ENCODE data around the gene PIK3CD. TPM values are rescaled to one million over a fixed set of nuclear protein-coding genes. Genes with fewer than 3 reads are reported as not detected.

PIK3CD gene
- total and polyA plus RNA-seq, 8 donors, result 2.8 to 74.1 (median 5.4) TPM

DNA sequence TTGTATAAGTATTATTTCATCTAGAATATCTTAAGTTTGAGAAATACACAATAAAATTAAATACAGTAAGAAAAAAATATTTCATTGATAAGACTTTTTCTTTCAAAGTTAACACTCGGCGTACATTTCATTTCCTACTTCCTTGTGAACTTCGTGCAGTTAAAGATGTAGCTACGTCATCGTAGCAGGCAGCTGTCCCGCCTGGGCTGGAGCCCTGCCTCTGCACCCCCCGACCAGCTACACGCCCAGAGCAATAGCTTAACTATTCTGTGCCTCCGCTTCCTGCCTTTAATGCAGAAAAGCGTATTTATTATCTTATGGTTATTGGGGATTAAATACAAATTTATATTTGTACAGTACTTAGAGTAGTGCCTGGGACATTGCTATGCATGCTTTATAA lies 118.8 kb downstream of the PIK3CD start:
- intact Hi-C loops (cut with DNase I; ENCODE audit: low total_unique reads), result no loop called here
- no peak overlapping the region for H3K4me3 ChIP-seq
- TF ChIP-seq POLR2A (IDR thresholded peaks at IDR 0.05) (no peak), POLR2AphosphoS5 (IDR thresholded peaks at IDR 0.05) (no peak), EP300 (IDR thresholded peaks at IDR 0.05) (no peak)
- TF ChIP-seq, protein P1, sequence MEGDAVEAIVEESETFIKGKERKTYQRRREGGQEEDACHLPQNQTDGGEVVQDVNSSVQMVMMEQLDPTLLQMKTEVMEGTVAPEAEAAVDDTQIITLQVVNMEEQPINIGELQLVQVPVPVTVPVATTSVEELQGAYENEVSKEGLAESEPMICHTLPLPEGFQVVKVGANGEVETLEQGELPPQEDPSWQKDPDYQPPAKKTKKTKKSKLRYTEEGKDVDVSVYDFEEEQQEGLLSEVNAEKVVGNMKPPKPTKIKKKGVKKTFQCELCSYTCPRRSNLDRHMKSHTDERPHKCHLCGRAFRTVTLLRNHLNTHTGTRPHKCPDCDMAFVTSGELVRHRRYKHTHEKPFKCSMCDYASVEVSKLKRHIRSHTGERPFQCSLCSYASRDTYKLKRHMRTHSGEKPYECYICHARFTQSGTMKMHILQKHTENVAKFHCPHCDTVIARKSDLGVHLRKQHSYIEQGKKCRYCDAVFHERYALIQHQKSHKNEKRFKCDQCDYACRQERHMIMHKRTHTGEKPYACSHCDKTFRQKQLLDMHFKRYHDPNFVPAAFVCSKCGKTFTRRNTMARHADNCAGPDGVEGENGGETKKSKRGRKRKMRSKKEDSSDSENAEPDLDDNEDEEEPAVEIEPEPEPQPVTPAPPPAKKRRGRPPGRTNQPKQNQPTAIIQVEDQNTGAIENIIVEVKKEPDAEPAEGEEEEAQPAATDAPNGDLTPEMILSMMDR (IDR thresholded peaks at IDR 0.05), result no peak
- WGBS, 5 donors, result 26 to 45% (median 37%) methylated on average over 10 of the region's 10 CpGs
- peaks cover 8 to 28% (median 20%) of the 10 kb centered on the region in 4 donors for H3K36me3 ChIP-seq
- H3K9me3 ChIP-seq, result no peaks in the 10 kb centered on the region
- H3K27ac ChIP-seq, result peak overlapping the region in 2 of 5 donors; percentile 1 to 4
- peaks cover 0 to 22% (median 9%) of the 10 kb centered on the region in 4 donors for H3K4me1 ChIP-seq
- no peaks in the 10 kb centered on the region for H3K27me3 ChIP-seq
- DNase-seq, result peak; percentile 49 to 90

DNA sequence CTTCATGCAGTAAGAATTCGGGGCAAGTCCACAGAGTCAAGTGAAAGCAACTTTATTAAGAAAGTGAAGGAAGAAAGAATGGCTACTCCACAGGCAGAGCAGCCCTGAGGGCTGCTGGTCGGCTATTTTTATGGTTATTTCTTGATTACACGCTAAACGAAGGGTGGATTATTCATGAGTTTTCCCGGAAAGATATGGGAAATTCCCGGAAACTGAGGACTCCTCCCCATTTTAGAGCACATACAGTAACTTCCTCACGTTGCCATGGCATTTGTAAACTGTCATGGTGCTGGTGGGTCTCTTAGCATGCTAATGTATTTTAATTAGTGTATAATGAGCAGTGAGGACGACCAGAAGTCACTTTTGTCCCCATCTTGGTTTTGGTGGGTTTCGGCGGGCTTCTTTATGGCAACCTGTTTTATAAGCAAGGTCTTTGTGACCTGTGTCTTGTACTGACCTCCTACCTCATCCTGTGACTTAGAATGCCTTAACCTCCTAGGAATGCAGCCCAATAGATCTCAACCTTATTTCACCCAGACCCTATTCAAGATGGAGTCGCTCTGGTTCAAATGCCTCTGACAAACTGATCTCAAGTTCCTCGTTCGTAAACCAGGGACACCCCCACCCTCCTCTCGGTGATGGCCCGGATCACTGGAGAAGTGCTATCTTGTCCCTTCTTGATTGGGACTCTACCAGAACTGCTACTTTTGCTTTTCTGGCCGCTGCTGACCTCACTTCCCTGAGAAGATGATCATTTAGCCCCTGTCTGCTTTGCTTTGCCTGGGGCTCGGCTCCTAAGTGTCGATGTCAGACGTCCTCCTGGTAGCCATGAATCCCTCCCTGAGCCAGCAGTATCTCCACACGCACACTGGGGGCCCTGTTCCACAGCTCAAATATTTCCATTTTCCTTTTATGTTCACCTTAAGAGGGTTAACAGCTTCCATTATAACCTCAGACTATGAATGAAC lies 123.5 kb downstream of the PIK3CD start:
- Histone ChIP-seq H3K36me3 (peaks cover 8 to 28% (median 19%) of the 10 kb centered on the region in 4 donors), H3K4me1 (peaks cover 0 to 13% (median 5%) of the 10 kb centered on the region in 4 donors), H3K27ac (no peak overlapping the region), H3K27me3 (no peaks in the 10 kb centered on the region), H3K4me3 (no peak overlapping the region), H3K9me3 (no peaks in the 10 kb centered on the region)
- TF ChIP-seq POLR2A (IDR thresholded peaks at IDR 0.05) (no peak), POLR2AphosphoS5 (IDR thresholded peaks at IDR 0.05) (no peak), EP300 (IDR thresholded peaks at IDR 0.05) (no peak)
- TF ChIP-seq, protein P1 (IDR thresholded peaks at IDR 0.05), result no peak
- 89 to 94% (median 92%) methylated on average over 20 of the region's 20 CpGs for WGBS, 5 donors
- intact Hi-C loops (cut with DNase I; ENCODE audit: low total_unique reads), result no loop called here
- no peak for DNase-seq

DNA sequence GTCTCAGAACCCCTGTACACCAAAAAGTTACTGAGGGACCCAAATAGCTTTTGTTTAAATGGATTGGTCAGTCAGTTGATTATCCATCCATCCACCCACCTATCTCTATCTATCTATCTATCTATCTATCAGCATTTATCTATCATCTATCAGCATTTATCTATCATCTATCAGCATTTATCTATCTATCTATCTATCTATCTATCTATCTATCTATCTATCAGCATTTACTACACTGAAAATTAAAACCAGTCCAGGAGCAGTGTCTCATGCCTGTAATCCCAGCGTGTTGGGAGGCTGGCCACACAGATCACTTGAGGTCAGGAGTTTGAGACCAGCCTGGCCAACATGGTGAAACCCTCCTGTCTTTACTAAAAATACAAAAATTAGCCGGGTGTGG lies 125.2 kb downstream of the PIK3CD start:
- intact Hi-C loops (cut with DNase I; ENCODE audit: low total_unique reads), result no loop called here
- WGBS, 5 donors, result 94 to 98% (median 96%) methylated on average over 2 of the region's 2 CpGs
- H3K9me3 ChIP-seq, result no peaks in the 10 kb centered on the region

More for the DNA sequence above, 125.2 kb downstream of the PIK3CD start:
- no peak for TF ChIP-seq POLR2AphosphoS5 (IDR thresholded peaks at IDR 0.05)
- TF ChIP-seq, protein P1 (IDR thresholded peaks at IDR 0.05), result no peak
- no peak for TF ChIP-seq EP300 (IDR thresholded peaks at IDR 0.05)
- TF ChIP-seq POLR2A (IDR thresholded peaks at IDR 0.05), result no peak
- no peak for DNase-seq
- no peak overlapping the region for H3K4me3 ChIP-seq
- peaks cover 8 to 17% (median 16%) of the 10 kb centered on the region in 4 donors for H3K36me3 ChIP-seq
- H3K4me1 ChIP-seq, result peaks cover 0 to 12% (median 3%) of the 10 kb centered on the region in 4 donors
- H3K27me3 ChIP-seq, result no peaks in the 10 kb centered on the region
- no peak overlapping the region for H3K27ac ChIP-seq

Other genes with a start within 250 kb of the PIK3CD start
- gene SLC25A33, start 112.3 kb upstream of the PIK3CD start, total RNA-seq, result 10 to 100 TPM in 1 of 5 donors, 1 to 10 TPM in 3, under 1 TPM in 1; 0.58 to 15.2 (median 5.3) TPM
- 1 to 10 TPM; 3.0 to 5.5 (median 5.0) TPM for gene SLC25A33, start 112.3 kb upstream of the PIK3CD start, polyA plus RNA-seq
- 1 to 10 TPM; 3.1 to 7.6 (median 6.4) TPM for gene TMEM201, start 62.8 kb upstream of the PIK3CD start, total RNA-seq
- 1 to 10 TPM in 2 of 3 donors, under 1 TPM in 1; 0.61 to 3.6 (median 2.1) TPM for gene TMEM201, start 62.8 kb upstream of the PIK3CD start, polyA plus RNA-seq
- 100 to 1,000 TPM in 1 of 5 donors, 10 to 100 TPM in 4; 15.8 to 156 (median 42.6) TPM for gene CLSTN1, start 172.2 kb downstream of the PIK3CD start, total RNA-seq
- 10 to 100 TPM; 10.5 to 59.3 (median 18.9) TPM for gene CLSTN1, start 172.2 kb downstream of the PIK3CD start, polyA plus RNA-seq